Hepatocyte (in vitro differentiated cells): ENCODE data around the gene BABAM1. TPM values are rescaled to one million over a fixed set of nuclear protein-coding genes. Genes with fewer than 3 reads are reported as not detected.

ENCODE experiments used
- DNase-seq: peaks from one replicate; pipeline ENCODE4 v3.0.0-alpha.2; 2016; ENCODE audit warnings: low spot score
- H2AFZ ChIP-seq: fragments of 200-600 bp; sonication (generic); 2 replicates; pipeline ENCODE4 v1.6.0; 2016; ENCODE audit warnings: antibody characterized with exemption, mild to moderate bottlenecking
- H3K27ac ChIP-seq: fragments of 200-600 bp; sonication (generic); 2 replicates; pipeline ENCODE4 v1.5.1; 2016; ENCODE audit warnings: mild to moderate bottlenecking
- H3K27me3 ChIP-seq: fragments of 200-600 bp; sonication (generic); 2 replicates; pipeline ENCODE4 v1.6.1; 2016
- H3K36me3 ChIP-seq: fragments of 200-600 bp; sonication (generic); replicated peaks from 2 replicates; pipeline ENCODE4 v1.5.1; 2016; ENCODE audit warnings: low read depth; ENCODE audit not compliant: insufficient read depth
- H3K4me1 ChIP-seq: fragments of 200-600 bp; sonication (generic); 2 replicates; pipeline ENCODE4 v1.5.1; 2016; ENCODE audit warnings: mild to moderate bottlenecking, moderate library complexity; ENCODE audit not compliant: insufficient read depth
- H3K4me2 ChIP-seq: fragments of 200-600 bp; sonication (generic); 2 replicates; pipeline ENCODE4 v1.6.0; 2016
- H3K4me3 ChIP-seq: fragments of 200-600 bp; sonication (generic); 2 replicates; pipeline ENCODE4 v1.5.1; 2016; ENCODE audit warnings: mild to moderate bottlenecking
- H3K79me2 ChIP-seq: fragments of 200-600 bp; sonication (generic); 2 replicates; pipeline ENCODE4 v1.6.0; 2017; ENCODE audit warnings: mild to moderate bottlenecking
- H3K9me2 ChIP-seq: fragments of 200-600 bp; sonication (generic); replicated peaks from 2 replicates; pipeline ENCODE4 v1.6.0; 2017; ENCODE audit warnings: mild to moderate bottlenecking; ENCODE audit not compliant: insufficient read depth
- H3K9me3 ChIP-seq: fragments of 200-600 bp; sonication (generic); 2 replicates; pipeline ENCODE4 v1.5.1; 2016; ENCODE audit warnings: low read depth, mild to moderate bottlenecking
- H4K20me1 ChIP-seq: fragments of 200-600 bp; sonication (generic); 2 replicates; pipeline ENCODE4 v1.6.0; 2016; ENCODE audit warnings: mild to moderate bottlenecking; ENCODE audit not compliant: insufficient read depth, poor library complexity, severe bottlenecking
- EZH2 ChIP-seq: fragments of 200-600 bp; sonication (generic); IDR thresholded peaks from 2 replicates; pipeline ENCODE4 v1.6.1; 2016; ENCODE audit warnings: antibody characterized with exemption, mild to moderate bottlenecking, borderline replicate concordance
- EZH2phosphoT487 ChIP-seq: fragments of 200-600 bp; sonication (generic); IDR thresholded peaks from one replicate; pipeline ENCODE4 v1.6.1; 2018; ENCODE audit warnings: antibody characterized with exemption, mild to moderate bottlenecking, low read depth, moderate library complexity; ENCODE audit not compliant: unreplicated experiment, severe bottlenecking
- WGBS: methylation state at CpG from one replicate; pipeline ENCODE4 v1.1.6; 2016; ENCODE audit warnings: low lambda C conversion rate; ENCODE audit errors: missing lambda C conversion rate; 5-methylcytosine and 5-hydroxymethylcytosine counted together
- polyA plus RNA-seq: library from polyadenylated mRNA; unstranded; fragments of >200 nt; fragmentation: Nextera tagmentation; extraction: Ambion mirVana; gene quantifications from 2 replicates; pipeline ENCODE4 v1.2.1, GENCODE V29; 2016
- total RNA-seq: library from RNA; depleted of rRNA; stranded (reverse); fragments of >200 nt; gene quantifications from 2 replicates; pipeline ENCODE4 v1.2.3, GENCODE V29; 2014
- TF ChIP-seq, protein P1 (sequence below): fragments of 200-600 bp; sonication (generic); IDR thresholded peaks from 2 replicates; pipeline ENCODE4 v1.5.1; 2016; ENCODE audit warnings: antibody characterized with exemption, mild to moderate bottlenecking; ENCODE audit not compliant: poor library complexity

BABAM1 gene
- total and polyA plus RNA-seq, 2 experiments from 2014 or later: 63.8 to 94.1 TPM

DNA sequence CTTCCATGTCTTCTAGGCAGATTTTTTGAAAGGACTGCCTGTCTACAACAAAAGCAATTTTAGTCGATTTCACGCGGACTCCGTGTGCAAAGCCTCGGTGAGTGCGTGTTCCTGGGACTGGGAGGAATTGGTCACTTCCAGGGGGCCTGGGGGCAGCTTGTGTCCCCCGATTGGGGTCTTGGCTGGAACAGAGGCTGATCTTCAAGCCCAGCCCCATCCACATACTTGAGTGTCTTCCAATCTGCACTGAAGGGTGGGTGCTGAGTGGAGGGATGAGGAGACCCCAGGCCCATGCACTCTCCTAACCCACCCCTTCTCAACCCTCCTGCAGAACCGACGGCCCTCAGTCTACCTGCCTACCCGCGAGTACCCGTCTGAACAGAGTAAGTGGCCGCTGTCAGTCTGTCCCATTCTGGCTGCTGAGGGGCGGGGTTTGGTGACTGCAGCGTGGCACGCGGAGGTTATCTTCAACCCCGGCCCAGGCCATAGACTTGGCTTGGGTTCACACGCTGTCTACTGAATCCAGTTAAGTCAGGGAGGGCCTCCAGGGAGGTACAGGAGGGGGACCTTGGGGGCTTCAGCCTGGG, 46.9 kb downstream of the BABAM1 start:
- no peaks in the 10 kb centered on the region for H3K9me3 ChIP-seq
- no peaks in the 10 kb centered on the region for H3K9me2 ChIP-seq
- H3K79me2 ChIP-seq: peaks cover 42% of the 10 kb centered on the region
- peaks cover 7% of the 10 kb centered on the region for H4K20me1 ChIP-seq
- H3K4me1 ChIP-seq: peaks cover 17% of the 10 kb centered on the region
- no peak overlapping the region for H3K27ac ChIP-seq
- H3K27me3 ChIP-seq: no peaks in the 10 kb centered on the region
- H2AFZ ChIP-seq: no peak overlapping the region
- 96% methylated on average over 19 of the region's 19 CpGs for WGBS
- no peak for DNase-seq
- no peaks in the 10 kb centered on the region for H3K36me3 ChIP-seq
- no peak overlapping the region for H3K4me2 ChIP-seq
- no peak overlapping the region for H3K4me3 ChIP-seq
- TF ChIP-seq EZH2 (no peak), EZH2phosphoT487 (no peak)
- TF ChIP-seq, protein P1, sequence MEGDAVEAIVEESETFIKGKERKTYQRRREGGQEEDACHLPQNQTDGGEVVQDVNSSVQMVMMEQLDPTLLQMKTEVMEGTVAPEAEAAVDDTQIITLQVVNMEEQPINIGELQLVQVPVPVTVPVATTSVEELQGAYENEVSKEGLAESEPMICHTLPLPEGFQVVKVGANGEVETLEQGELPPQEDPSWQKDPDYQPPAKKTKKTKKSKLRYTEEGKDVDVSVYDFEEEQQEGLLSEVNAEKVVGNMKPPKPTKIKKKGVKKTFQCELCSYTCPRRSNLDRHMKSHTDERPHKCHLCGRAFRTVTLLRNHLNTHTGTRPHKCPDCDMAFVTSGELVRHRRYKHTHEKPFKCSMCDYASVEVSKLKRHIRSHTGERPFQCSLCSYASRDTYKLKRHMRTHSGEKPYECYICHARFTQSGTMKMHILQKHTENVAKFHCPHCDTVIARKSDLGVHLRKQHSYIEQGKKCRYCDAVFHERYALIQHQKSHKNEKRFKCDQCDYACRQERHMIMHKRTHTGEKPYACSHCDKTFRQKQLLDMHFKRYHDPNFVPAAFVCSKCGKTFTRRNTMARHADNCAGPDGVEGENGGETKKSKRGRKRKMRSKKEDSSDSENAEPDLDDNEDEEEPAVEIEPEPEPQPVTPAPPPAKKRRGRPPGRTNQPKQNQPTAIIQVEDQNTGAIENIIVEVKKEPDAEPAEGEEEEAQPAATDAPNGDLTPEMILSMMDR: no peak

- Histone ChIP-seq H3K27ac (no peak overlapping the region), H3K36me3 (no peaks in the 10 kb centered on the region), H3K9me2 (no peaks in the 10 kb centered on the region), H3K4me3 (no peak overlapping the region), H4K20me1 (no peaks in the 10 kb centered on the region), H2AFZ (no peak overlapping the region), H3K4me2 (no peak overlapping the region), H3K9me3 (no peaks in the 10 kb centered on the region), H3K79me2 (no peaks in the 10 kb centered on the region), H3K4me1 (no peaks in the 10 kb centered on the region), H3K27me3 (no peaks in the 10 kb centered on the region)
- WGBS: 89% methylated on average over 6 of the region's 6 CpGs
- DNase-seq: no peak
- TF ChIP-seq EZH2: no peak
- TF ChIP-seq, protein P1: no peak
- no peak for TF ChIP-seq EZH2phosphoT487
These were observed 51.7 kb downstream of the BABAM1 start for GRCh38 chr19:17318966-17319365.

DNA sequence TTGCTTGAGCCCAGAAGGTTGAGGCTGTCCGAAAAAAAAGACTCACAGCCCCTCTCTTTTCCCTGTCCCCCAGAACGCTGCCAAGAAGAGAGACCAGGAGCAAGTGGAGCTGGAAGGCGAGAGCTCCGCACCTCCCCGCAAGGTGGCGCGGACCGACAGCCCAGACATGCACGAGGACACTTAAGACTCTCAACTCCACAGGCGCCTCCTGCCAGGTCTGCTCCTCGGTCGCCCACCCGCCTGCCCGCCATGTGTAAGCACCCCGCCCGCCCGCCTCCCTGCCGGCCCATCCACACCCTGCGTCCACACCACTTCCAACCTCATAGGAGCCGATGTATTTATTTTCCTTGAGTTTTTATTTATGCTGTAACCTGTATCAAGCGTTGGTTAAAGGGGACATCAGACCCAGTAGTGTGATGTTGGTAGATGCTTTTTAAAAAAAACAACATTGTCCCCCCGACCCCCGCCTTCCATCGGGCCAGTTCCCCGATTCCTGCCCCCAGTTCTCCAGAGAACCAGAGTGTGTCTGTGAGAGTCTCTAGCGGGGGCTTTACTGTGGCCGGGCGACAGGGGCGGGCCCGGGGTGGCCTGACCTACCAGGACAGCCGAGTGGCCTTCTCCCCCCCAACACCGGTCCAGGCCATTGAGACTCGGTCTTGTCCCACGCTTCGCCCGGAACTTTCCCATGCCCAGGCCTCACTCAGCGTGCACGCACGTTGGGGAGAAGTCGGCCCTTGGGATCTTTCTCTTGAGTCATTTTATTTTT, 52.4 kb downstream of the BABAM1 start:
- Histone ChIP-seq H3K27me3 (no peaks in the 10 kb centered on the region), H3K4me3 (no peak overlapping the region), H4K20me1 (no peaks in the 10 kb centered on the region), H3K79me2 (no peaks in the 10 kb centered on the region), H3K4me1 (no peaks in the 10 kb centered on the region), H3K9me2 (no peaks in the 10 kb centered on the region), H2AFZ (no peak overlapping the region), H3K9me3 (no peaks in the 10 kb centered on the region), H3K36me3 (no peaks in the 10 kb centered on the region), H3K4me2 (no peak overlapping the region), H3K27ac (no peak overlapping the region)
- 92% methylated on average over 22 of the region's 40 CpGs for WGBS
- no peak for TF ChIP-seq EZH2
- TF ChIP-seq, protein P1: no peak
- no peak for TF ChIP-seq EZH2phosphoT487
- no peak for DNase-seq
